Measurements from ENCODE around the gene TTC19.

Gene TTC19

GRCh38 chr17:15999141-15999973 lies at the start of gene TTC19, which contains the start of gene ZSWIM7:
TTC19 (plus strand) TSS chr17:15999824; CDS start chr17:15999849, 25 bp downstream.
ZSWIM7 (minus strand) TSS chr17:15999704; CDS start chr17:15999594, 110 bp downstream.
- DNase-seq (peak; percentile 94), ATAC-seq (replicated peaks) (peak; percentile 91 to 94)
- Mint-ChIP-seq H3K36me3 (peaks cover 24 to 34% of the 10 kb centered on the region in 2 donors), H3K27ac (peak within 1 kb of the TSS; percentile 96), H3K9me3 (no peaks in the 10 kb centered on the region), H3K27me3 (no peaks in the 10 kb centered on the region), H3K4me3 (peak within 1 kb of the TSS; percentile 91 to 97), H3K4me1 (peaks cover 19 to 43% of the 10 kb centered on the region in 2 donors)

- Mint-ChIP-seq H3K9me3 (no peaks in the 10 kb centered on the region), H3K36me3 (no peaks in the 10 kb centered on the region), H3K27ac (no peak overlapping the region), H3K4me3 (no peak overlapping the region), H3K4me1 (peaks cover under 1 to 4% of the 10 kb centered on the region in 2 donors), H3K27me3 (peaks cover 18 to 20% of the 10 kb centered on the region in 2 donors)
- DNase-seq (no peak), ATAC-seq (replicated peaks) (no peak)
These were observed 48.1 kb upstream of the TTC19 start for GRCh38 chr17:15951368-15952047.

GRCh38 chr17:15952048-15952532 lies 47.5 kb upstream of the TTC19 start:
- H3K36me3 Mint-ChIP-seq = no peaks in the 10 kb centered on the region
- ATAC-seq (replicated peaks) (no peak), DNase-seq (no peak)
- H3K9me3 Mint-ChIP-seq = no peaks in the 10 kb centered on the region
- H3K27ac Mint-ChIP-seq = no peak overlapping the region
- peaks cover 6 to 8% of the 10 kb centered on the region in 2 donors for H3K4me1 Mint-ChIP-seq
- H3K4me3 Mint-ChIP-seq = no peak overlapping the region
- H3K27me3 Mint-ChIP-seq = peaks cover 18 to 22% of the 10 kb centered on the region in 2 donors

- peaks cover 0 to 1% of the 10 kb centered on the region in 2 donors for H3K36me3 Mint-ChIP-seq
- H3K4me3 Mint-ChIP-seq = no peak overlapping the region
- ATAC-seq (replicated peaks) (no peak), DNase-seq (no peak)
- H3K9me3 Mint-ChIP-seq = no peaks in the 10 kb centered on the region
- H3K27me3 Mint-ChIP-seq = peaks cover 15 to 27% of the 10 kb centered on the region in 2 donors
- peaks cover 11 to 15% of the 10 kb centered on the region in 2 donors for H3K4me1 Mint-ChIP-seq
- no peak overlapping the region for H3K27ac Mint-ChIP-seq
These were observed 46.5 kb upstream of the TTC19 start for GRCh38 chr17:15952916-15953790.

GRCh38 chr17:15954222-15954621 lies 45.4 kb upstream of the TTC19 start:
- no peaks in the 10 kb centered on the region for H3K9me3 Mint-ChIP-seq
- ATAC-seq (replicated peaks) = no peak
- peaks cover 0 to 4% of the 10 kb centered on the region in 2 donors for H3K36me3 Mint-ChIP-seq
- no peak for DNase-seq
- H3K4me3 Mint-ChIP-seq = no peak overlapping the region
- peaks cover 20 to 26% of the 10 kb centered on the region in 2 donors for H3K4me1 Mint-ChIP-seq
- no peak overlapping the region for H3K27ac Mint-ChIP-seq
- peaks cover 15 to 33% of the 10 kb centered on the region in 2 donors for H3K27me3 Mint-ChIP-seq

- H3K36me3 Mint-ChIP-seq = peaks cover 0 to 4% of the 10 kb centered on the region in 2 donors
- H3K9me3 Mint-ChIP-seq = no peaks in the 10 kb centered on the region
- DNase-seq (no peak), ATAC-seq (replicated peaks) (no peak)
- H3K4me3 Mint-ChIP-seq = no peak overlapping the region
- peaks cover 15 to 33% of the 10 kb centered on the region in 2 donors for H3K27me3 Mint-ChIP-seq
- H3K27ac Mint-ChIP-seq = peak overlapping the region; percentile 20
- H3K4me1 Mint-ChIP-seq = peaks cover 20 to 33% of the 10 kb centered on the region in 2 donors
These were observed 43.7 kb upstream of the TTC19 start for GRCh38 chr17:15955793-15956541.

- peaks cover 20 to 33% of the 10 kb centered on the region in 2 donors for H3K4me1 Mint-ChIP-seq
- no peaks in the 10 kb centered on the region for H3K9me3 Mint-ChIP-seq
- peak overlapping the region in 1 of 2 donors; percentile 20 for H3K4me3 Mint-ChIP-seq
- H3K36me3 Mint-ChIP-seq = peaks cover 0 to 4% of the 10 kb centered on the region in 2 donors
- DNase-seq (no peak), ATAC-seq (replicated peaks) (no peak)
- H3K27ac Mint-ChIP-seq = no peak overlapping the region
- peaks cover 15 to 33% of the 10 kb centered on the region in 2 donors for H3K27me3 Mint-ChIP-seq
These were observed 42.4 kb upstream of the TTC19 start for GRCh38 chr17:15957206-15957605.

- Mint-ChIP-seq H3K4me1 (peaks cover 20 to 33% of the 10 kb centered on the region in 2 donors), H3K27ac (no peak overlapping the region), H3K36me3 (peaks cover 0 to 4% of the 10 kb centered on the region in 2 donors), H3K9me3 (no peaks in the 10 kb centered on the region), H3K4me3 (no peak overlapping the region), H3K27me3 (peaks cover 15 to 28% of the 10 kb centered on the region in 2 donors)
- DNase-seq = no peak
- ATAC-seq (replicated peaks) = no peak
These were observed 41.9 kb upstream of the TTC19 start for GRCh38 chr17:15957608-15958307.

GRCh38 chr17:15958484-15958854 lies 41.2 kb upstream of the TTC19 start:
- ATAC-seq (replicated peaks) = no peak
- Mint-ChIP-seq H3K9me3 (no peaks in the 10 kb centered on the region), H3K36me3 (peaks cover 0 to 4% of the 10 kb centered on the region in 2 donors), H3K27me3 (peaks cover 15 to 25% of the 10 kb centered on the region in 2 donors), H3K4me1 (peaks cover 20 to 33% of the 10 kb centered on the region in 2 donors), H3K27ac (peak overlapping the region; percentile 82), H3K4me3 (peak overlapping the region; percentile 23 to 62)
- DNase-seq = no peak

- ATAC-seq (replicated peaks) = no peak
- no peaks in the 10 kb centered on the region for H3K9me3 Mint-ChIP-seq
- peaks cover 16 to 36% of the 10 kb centered on the region in 2 donors for H3K4me1 Mint-ChIP-seq
- H3K27me3 Mint-ChIP-seq = peaks cover 24 to 25% of the 10 kb centered on the region in 2 donors
- no peak overlapping the region for H3K4me3 Mint-ChIP-seq
- DNase-seq = no peak
- H3K27ac Mint-ChIP-seq = no peak overlapping the region
- peaks cover 0 to 3% of the 10 kb centered on the region in 2 donors for H3K36me3 Mint-ChIP-seq
These were observed 35.9 kb upstream of the TTC19 start for GRCh38 chr17:15963670-15964110.

GRCh38 chr17:15965528-15965927 lies 34.1 kb upstream of the TTC19 start:
- DNase-seq (no peak), ATAC-seq (replicated peaks) (no peak)
- peaks cover 0 to 3% of the 10 kb centered on the region in 2 donors for H3K36me3 Mint-ChIP-seq
- no peak overlapping the region for H3K4me3 Mint-ChIP-seq
- H3K4me1 Mint-ChIP-seq = peaks cover 13 to 23% of the 10 kb centered on the region in 2 donors
- H3K27me3 Mint-ChIP-seq = peaks cover 33 to 38% of the 10 kb centered on the region in 2 donors
- no peak overlapping the region for H3K27ac Mint-ChIP-seq
- H3K9me3 Mint-ChIP-seq = no peaks in the 10 kb centered on the region

GRCh38 chr17:15966183-15966878 lies 33.3 kb upstream of the TTC19 start:
- no peaks in the 10 kb centered on the region for H3K9me3 Mint-ChIP-seq
- H3K27me3 Mint-ChIP-seq = peaks cover 33 to 38% of the 10 kb centered on the region in 2 donors
- ATAC-seq (replicated peaks) = no peak
- peaks cover 0 to 3% of the 10 kb centered on the region in 2 donors for H3K36me3 Mint-ChIP-seq
- no peak for DNase-seq
- H3K4me1 Mint-ChIP-seq = peaks cover 13 to 23% of the 10 kb centered on the region in 2 donors
- peak overlapping the region; percentile 74 for H3K27ac Mint-ChIP-seq
- H3K4me3 Mint-ChIP-seq = no peak overlapping the region
